ENCODE data around the gene VPS35L.

The VPS35L gene

DNA sequence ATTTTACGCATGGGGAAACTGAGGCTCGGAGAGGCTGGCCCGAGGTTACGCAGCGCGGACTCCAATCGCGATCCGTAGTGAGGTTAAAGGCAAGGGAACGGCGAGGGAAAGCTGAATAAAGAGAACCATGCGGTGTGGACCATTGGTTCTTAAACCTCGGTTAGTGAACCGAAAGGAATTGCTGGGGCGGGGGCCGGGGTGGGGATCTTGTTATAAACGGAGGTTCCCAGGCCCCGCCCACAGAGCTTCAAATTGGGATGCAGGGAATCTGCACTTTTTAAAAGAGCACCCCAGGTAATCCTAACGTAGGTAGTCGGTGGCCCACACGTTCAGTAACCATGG lies 163.1 kb downstream of the VPS35L start:
- ChIA-PET POLR2A (ENCODE audit: low non-redundant PET) (no interaction called here), CTCF (no interaction called here)
- DNase-seq (ENCODE audit: low spot score), result peak; percentile 30
- peak overlapping the region; percentile 91 for H3K27ac ChIP-seq
- TF ChIP-seq, protein P1, sequence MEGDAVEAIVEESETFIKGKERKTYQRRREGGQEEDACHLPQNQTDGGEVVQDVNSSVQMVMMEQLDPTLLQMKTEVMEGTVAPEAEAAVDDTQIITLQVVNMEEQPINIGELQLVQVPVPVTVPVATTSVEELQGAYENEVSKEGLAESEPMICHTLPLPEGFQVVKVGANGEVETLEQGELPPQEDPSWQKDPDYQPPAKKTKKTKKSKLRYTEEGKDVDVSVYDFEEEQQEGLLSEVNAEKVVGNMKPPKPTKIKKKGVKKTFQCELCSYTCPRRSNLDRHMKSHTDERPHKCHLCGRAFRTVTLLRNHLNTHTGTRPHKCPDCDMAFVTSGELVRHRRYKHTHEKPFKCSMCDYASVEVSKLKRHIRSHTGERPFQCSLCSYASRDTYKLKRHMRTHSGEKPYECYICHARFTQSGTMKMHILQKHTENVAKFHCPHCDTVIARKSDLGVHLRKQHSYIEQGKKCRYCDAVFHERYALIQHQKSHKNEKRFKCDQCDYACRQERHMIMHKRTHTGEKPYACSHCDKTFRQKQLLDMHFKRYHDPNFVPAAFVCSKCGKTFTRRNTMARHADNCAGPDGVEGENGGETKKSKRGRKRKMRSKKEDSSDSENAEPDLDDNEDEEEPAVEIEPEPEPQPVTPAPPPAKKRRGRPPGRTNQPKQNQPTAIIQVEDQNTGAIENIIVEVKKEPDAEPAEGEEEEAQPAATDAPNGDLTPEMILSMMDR (conservative IDR thresholded peaks at IDR 0.05; ENCODE audit: low read depth), result no peak

DNA sequence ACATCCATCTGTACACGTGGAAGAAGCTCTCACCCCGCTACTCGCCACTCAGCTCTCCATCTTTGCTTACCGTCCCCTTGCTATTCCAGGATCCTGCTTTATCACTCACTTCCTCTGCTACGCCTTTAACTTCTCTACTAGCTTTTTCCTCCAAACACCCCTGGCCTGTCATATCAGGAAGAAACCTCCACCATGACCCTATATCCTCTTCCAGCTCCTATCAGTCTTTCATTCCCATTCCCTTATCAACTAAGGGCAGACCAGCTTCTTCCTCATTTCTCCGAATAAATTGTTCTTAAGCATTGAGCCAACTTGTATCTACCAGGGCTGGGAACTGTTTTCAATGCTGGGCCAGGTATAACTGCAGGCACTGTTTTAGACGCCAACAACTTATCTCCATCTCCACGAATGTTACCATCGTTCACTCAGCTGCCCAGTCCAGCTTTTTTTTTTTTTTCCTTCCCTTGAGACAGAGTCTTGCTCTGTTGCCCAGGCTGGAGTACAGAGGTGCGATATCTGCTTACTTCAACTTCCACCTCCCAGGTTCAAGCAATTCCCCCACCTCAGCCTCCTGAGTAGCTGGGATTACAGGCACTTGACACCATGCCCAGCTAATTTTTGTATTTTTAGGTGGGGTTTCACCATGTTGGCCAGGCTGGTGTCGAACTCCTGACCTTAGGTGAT lies 166.9 kb downstream of the VPS35L start:
- H3K27ac ChIP-seq, result no peak overlapping the region
- TF ChIP-seq, protein P1 (conservative IDR thresholded peaks at IDR 0.05; ENCODE audit: low read depth), result no peak
- no peak for DNase-seq (ENCODE audit: low spot score)
- ChIA-PET POLR2A (ENCODE audit: low non-redundant PET) (no interaction called here), CTCF (no interaction called here)

DNA sequence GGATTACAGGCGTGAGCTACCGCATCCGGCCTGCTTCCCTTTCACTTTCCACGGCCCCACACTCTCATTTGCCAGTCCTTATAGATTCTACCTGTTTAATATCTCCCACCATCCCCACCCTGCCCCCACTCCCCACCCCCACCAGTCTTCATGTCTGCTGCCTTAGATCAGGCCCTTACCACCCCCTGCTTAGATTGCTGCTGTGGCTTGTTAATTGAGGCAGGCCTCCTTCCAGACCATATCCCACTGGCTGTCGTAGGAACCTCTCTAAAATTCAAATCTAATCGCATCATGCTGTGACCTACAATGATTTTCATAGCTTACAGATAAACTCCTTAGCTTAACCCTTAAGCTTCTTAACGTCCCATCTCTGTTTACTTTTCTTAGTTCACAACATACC lies 167.5 kb downstream of the VPS35L start:
- TF ChIP-seq, protein P1 (conservative IDR thresholded peaks at IDR 0.05; ENCODE audit: low read depth), result no peak
- no peak for DNase-seq (ENCODE audit: low spot score)
- ChIA-PET POLR2A (ENCODE audit: low non-redundant PET) (no interaction called here), CTCF (no interaction called here)
- H3K27ac ChIP-seq, result no peak overlapping the region

DNA sequence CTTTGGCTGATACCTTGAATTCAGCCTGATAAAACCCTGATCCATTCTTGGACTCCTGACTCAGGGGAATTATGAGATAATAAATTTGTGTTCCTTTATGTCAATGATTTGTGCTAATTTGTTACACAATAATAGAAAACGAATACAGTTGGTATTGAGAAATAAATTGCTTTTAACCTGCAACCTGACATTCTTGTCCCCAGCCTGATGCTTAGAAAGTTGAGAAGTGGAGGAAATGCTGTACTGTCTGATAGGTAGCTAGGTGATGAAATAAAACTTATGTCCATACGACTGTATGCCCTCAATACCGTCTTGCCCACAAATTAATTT lies 173.1 kb downstream of the VPS35L start:
- no peak overlapping the region for H3K27ac ChIP-seq
- no peak for DNase-seq (ENCODE audit: low spot score)
- ChIA-PET POLR2A (ENCODE audit: low non-redundant PET) (interaction anchor here (0.6 kb wide), 1 partner anchor 11 kb away, joined by 3 read pairs; no protein-coding TSS in a partner anchor), CTCF (no interaction called here)
- TF ChIP-seq, protein P1 (conservative IDR thresholded peaks at IDR 0.05; ENCODE audit: low read depth), result no peak

DNA sequence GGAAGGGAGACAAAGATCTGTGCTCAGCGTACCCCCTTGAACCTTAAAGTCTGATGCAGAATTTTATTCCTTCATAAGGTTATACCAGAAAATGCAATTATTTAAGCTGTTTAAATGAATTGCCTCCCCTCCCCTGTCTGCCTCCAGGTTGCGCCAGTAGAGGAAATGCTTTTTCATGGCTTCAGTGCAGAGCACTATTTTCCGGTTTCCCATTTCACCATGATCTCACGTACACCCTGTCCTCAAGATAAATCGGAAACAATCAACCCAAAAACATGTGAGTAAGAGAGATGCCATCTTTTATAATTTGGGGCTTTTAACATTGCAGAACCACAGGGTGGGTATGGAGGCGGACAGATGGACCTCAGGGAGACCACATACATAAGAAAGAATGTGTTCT lies 178.0 kb downstream of the VPS35L start:
- TF ChIP-seq, protein P1 (conservative IDR thresholded peaks at IDR 0.05; ENCODE audit: low read depth), result no peak
- H3K27ac ChIP-seq, result no peak overlapping the region
- ChIA-PET CTCF (no interaction called here), POLR2A (ENCODE audit: low non-redundant PET) (no interaction called here)
- DNase-seq (ENCODE audit: low spot score), result no peak

DNA sequence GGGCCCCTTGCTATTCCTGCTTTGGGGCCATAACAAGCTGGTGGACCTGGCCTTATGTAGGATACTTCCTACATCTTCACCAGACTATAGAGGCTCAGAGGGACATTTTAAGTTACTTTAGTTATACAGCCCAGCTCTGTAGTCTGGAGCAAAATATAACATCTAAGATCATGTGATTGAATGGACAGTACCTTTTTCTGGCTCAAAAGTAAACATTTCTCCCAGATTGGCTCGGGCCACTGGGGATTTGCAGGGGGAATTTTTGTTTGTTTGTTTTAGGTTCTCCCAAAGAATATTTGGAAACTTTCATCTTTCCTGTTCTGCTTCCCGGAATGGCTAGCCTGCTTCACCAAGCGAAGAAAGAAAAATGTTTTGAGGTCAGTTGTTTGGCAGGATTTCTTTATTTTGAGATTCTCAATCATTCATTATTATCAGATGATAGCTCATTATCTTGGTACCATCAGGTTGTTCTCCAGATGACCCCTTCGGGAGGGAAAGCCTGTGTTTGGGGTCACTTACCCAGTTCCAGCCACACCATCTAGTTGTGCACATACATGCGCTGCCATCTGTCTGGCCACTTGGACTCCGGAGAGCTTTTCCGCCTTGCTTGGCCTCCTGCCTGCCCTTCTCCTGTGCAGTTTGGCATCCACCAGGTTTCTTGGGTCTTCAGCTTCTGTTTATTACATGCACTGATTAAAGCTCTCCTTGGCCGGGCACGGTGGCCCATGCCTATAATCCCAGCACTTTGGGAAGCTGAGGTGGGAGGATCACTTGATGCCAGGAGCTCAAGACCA lies 179.8 kb downstream of the VPS35L start:
- no peak overlapping the region for H3K27ac ChIP-seq
- TF ChIP-seq, protein P1 (conservative IDR thresholded peaks at IDR 0.05; ENCODE audit: low read depth), result no peak
- ChIA-PET POLR2A (ENCODE audit: low non-redundant PET) (no interaction called here), CTCF (interaction anchor here (0.6 kb wide), 1 partner anchor 143 kb away, joined by 6 read pairs; no protein-coding TSS in a partner anchor)
- no peak for DNase-seq (ENCODE audit: low spot score)
